Measurements from ENCODE around the gene TMUB1.

Gene TMUB1

GRCh38 chr7:151039850-151040548 is 43.3 kb downstream of the TMUB1 start:
- Histone ChIP-seq H3K9me3 (ENCODE audit: control insufficient read depth in 2 of 2, low read length in 2 of 2) (no peaks in the 10 kb centered on the region), H3K4me3 (ENCODE audit: low read length in 2 of 2) (no peak overlapping the region), H3K27ac (ENCODE audit: low read depth in 2 of 2, low read length in 2 of 2) (no peak overlapping the region), H3K4me1 (ENCODE audit: control insufficient read depth in 2 of 2, insufficient read depth in 2 of 2, low read length in 2 of 2) (no peaks in the 10 kb centered on the region), H3K36me3 (ENCODE audit: control insufficient read depth in 2 of 2, insufficient read depth in 2 of 2, low read length in 2 of 2) (peaks cover 19 to 21% of the 10 kb centered on the region in 2 donors), H3K27me3 (ENCODE audit: control insufficient read depth in 2 of 2, insufficient read depth in 2 of 2, low read length in 2 of 2) (no peaks in the 10 kb centered on the region), H3K9ac (ENCODE audit: low read depth in 1 of 2, low read length in 2 of 2) (no peak overlapping the region)

DNA sequence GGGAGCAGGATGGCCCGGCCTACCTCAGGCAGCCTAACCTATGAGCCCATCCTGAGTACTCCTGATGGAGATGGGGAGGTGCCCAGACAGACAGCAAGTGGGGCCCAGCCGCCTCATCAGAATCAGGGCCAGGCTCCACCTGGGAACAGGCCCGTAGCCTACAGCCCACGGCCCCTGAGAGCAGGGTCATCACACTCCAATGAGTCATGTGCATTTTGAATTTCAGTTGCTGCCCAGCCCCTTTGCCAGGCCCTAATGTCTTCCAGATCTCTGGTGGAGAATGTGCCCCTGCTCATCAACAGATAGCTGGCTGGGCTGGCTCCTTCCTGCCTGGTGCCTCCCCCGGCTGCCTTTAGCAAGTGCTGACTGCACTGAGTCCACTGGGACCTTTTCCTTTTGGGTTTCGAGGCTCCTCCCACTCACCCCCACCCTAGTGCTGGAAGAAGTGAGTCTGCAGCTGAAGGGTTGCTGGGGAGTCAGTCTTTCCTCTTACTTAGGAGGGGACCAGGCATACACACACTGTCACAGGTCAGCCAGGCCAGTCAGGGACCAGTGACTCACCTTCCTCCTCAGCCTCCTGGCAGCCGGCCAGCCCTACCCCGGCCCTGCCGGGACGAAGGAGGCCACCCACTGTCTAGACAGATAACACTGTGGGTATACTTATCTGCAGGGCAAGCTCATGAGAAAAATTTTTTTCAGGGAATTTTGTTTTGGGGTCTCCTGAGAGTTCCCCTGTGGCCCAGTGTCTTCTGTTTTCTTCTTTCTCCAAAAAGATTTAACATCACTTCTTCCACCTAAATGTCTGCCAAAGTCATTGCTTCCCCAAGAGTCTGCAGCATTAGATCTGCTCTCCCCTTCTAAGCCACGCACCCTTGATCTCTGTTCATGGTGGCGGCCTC is 44.1 kb downstream of the TMUB1 start:
- H3K27ac ChIP-seq (ENCODE audit: low read depth in 2 of 2, low read length in 2 of 2) = no peak overlapping the region
- H3K9me3 ChIP-seq (ENCODE audit: control insufficient read depth in 2 of 2, low read length in 2 of 2) = no peaks in the 10 kb centered on the region
- no peaks in the 10 kb centered on the region for H3K27me3 ChIP-seq (ENCODE audit: control insufficient read depth in 2 of 2, insufficient read depth in 2 of 2, low read length in 2 of 2)
- no peak overlapping the region for H3K9ac ChIP-seq (ENCODE audit: low read depth in 1 of 2, low read length in 2 of 2)
- peaks cover 24 to 29% of the 10 kb centered on the region in 2 donors for H3K36me3 ChIP-seq (ENCODE audit: control insufficient read depth in 2 of 2, insufficient read depth in 2 of 2, low read length in 2 of 2)
- H3K4me3 ChIP-seq (ENCODE audit: low read length in 2 of 2) = no peak overlapping the region
- no peaks in the 10 kb centered on the region for H3K4me1 ChIP-seq (ENCODE audit: control insufficient read depth in 2 of 2, insufficient read depth in 2 of 2, low read length in 2 of 2)

DNA sequence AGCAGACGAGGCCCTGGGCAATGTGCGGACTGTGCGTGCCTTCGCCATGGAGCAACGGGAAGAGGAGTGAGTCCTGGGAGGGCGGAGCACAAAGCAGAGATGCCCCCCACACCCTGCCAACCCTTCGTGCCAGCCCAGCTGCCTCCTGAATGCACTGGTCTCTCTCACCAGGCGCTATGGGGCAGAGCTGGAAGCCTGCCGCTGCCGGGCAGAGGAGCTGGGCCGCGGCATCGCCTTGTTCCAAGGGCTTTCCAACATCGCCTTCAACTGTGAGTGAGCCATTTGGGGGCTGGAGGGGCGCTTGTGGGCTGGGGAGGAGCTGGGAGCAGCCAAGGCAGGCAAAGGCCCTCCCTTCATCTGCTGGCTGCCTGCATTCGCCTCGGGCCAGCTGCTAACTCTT is 47.4 kb downstream of the TMUB1 start:
- Histone ChIP-seq H3K27me3 (ENCODE audit: control insufficient read depth in 2 of 2, insufficient read depth in 2 of 2, low read length in 2 of 2) (no peaks in the 10 kb centered on the region), H3K36me3 (ENCODE audit: control insufficient read depth in 2 of 2, insufficient read depth in 2 of 2, low read length in 2 of 2) (peaks cover 29 to 31% of the 10 kb centered on the region in 2 donors), H3K9ac (ENCODE audit: low read depth in 1 of 2, low read length in 2 of 2) (no peak overlapping the region), H3K4me1 (ENCODE audit: control insufficient read depth in 2 of 2, insufficient read depth in 2 of 2, low read length in 2 of 2) (no peaks in the 10 kb centered on the region), H3K27ac (ENCODE audit: low read depth in 2 of 2, low read length in 2 of 2) (no peak overlapping the region), H3K9me3 (ENCODE audit: control insufficient read depth in 2 of 2, low read length in 2 of 2) (no peaks in the 10 kb centered on the region), H3K4me3 (ENCODE audit: low read length in 2 of 2) (no peak overlapping the region)

GRCh38 chr7:151035026-151035717 is 48.1 kb downstream of the TMUB1 start:
- Histone ChIP-seq H3K4me3 (ENCODE audit: low read length in 2 of 2) (no peak overlapping the region), H3K27me3 (ENCODE audit: control insufficient read depth in 2 of 2, insufficient read depth in 2 of 2, low read length in 2 of 2) (no peaks in the 10 kb centered on the region), H3K36me3 (ENCODE audit: control insufficient read depth in 2 of 2, insufficient read depth in 2 of 2, low read length in 2 of 2) (peaks cover 29 to 31% of the 10 kb centered on the region in 2 donors), H3K9me3 (ENCODE audit: control insufficient read depth in 2 of 2, low read length in 2 of 2) (no peaks in the 10 kb centered on the region), H3K9ac (ENCODE audit: low read depth in 1 of 2, low read length in 2 of 2) (no peak overlapping the region), H3K27ac (ENCODE audit: low read depth in 2 of 2, low read length in 2 of 2) (no peak overlapping the region), H3K4me1 (ENCODE audit: control insufficient read depth in 2 of 2, insufficient read depth in 2 of 2, low read length in 2 of 2) (no peaks in the 10 kb centered on the region)

DNA sequence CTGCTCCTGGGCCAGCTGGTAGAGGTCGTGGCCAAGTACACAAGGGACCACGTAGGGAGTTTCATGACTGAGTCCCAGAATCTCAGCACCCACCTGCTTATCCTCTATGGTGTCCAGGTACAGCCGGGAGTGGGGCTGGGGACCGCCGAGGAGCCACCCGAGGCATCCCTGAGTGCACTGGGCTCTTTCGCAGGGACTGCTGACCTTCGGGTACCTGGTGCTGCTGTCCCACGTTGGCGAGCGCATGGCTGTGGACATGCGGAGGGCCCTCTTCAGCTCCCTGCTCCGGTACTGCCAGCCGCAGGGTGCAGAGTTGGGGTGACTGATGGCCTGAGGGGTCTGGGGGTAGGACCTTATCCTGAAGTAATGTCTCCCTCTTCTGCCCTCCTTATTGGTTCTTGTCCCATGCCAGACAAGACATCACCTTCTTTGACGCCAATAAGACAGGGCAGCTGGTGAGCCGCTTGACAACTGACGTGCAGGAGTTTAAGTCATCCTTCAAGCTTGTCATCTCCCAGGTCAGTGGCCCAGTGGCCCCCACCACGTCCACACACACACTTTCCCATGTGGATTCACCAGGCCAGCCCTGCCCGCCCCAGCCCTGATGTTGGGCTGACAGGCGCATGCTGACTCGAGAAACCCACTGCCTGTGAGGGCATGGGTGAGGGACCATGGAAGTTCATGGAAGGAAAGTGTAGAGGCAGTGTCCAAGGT is 48.8 kb downstream of the TMUB1 start:
- no peaks in the 10 kb centered on the region for H3K9me3 ChIP-seq (ENCODE audit: control insufficient read depth in 2 of 2, low read length in 2 of 2)
- H3K36me3 ChIP-seq (ENCODE audit: control insufficient read depth in 2 of 2, insufficient read depth in 2 of 2, low read length in 2 of 2) = peaks cover 29 to 31% of the 10 kb centered on the region in 2 donors
- no peaks in the 10 kb centered on the region for H3K4me1 ChIP-seq (ENCODE audit: control insufficient read depth in 2 of 2, insufficient read depth in 2 of 2, low read length in 2 of 2)
- no peak overlapping the region for H3K4me3 ChIP-seq (ENCODE audit: low read length in 2 of 2)
- no peaks in the 10 kb centered on the region for H3K27me3 ChIP-seq (ENCODE audit: control insufficient read depth in 2 of 2, insufficient read depth in 2 of 2, low read length in 2 of 2)
- H3K27ac ChIP-seq (ENCODE audit: low read depth in 2 of 2, low read length in 2 of 2) = no peak overlapping the region
- no peak overlapping the region for H3K9ac ChIP-seq (ENCODE audit: low read depth in 1 of 2, low read length in 2 of 2)

GRCh38 chr7:151033864-151034249 is 49.4 kb downstream of the TMUB1 start:
- Histone ChIP-seq H3K27me3 (ENCODE audit: control insufficient read depth in 2 of 2, insufficient read depth in 2 of 2, low read length in 2 of 2) (no peaks in the 10 kb centered on the region), H3K27ac (ENCODE audit: low read depth in 2 of 2, low read length in 2 of 2) (no peak overlapping the region), H3K36me3 (ENCODE audit: control insufficient read depth in 2 of 2, insufficient read depth in 2 of 2, low read length in 2 of 2) (peaks cover 29 to 31% of the 10 kb centered on the region in 2 donors), H3K4me3 (ENCODE audit: low read length in 2 of 2) (no peak overlapping the region), H3K9me3 (ENCODE audit: control insufficient read depth in 2 of 2, low read length in 2 of 2) (no peaks in the 10 kb centered on the region), H3K9ac (ENCODE audit: low read depth in 1 of 2, low read length in 2 of 2) (no peak overlapping the region), H3K4me1 (ENCODE audit: control insufficient read depth in 2 of 2, insufficient read depth in 2 of 2, low read length in 2 of 2) (peaks cover 3 to 4% of the 10 kb centered on the region in 2 donors)

- H3K4me3 ChIP-seq (ENCODE audit: low read length in 2 of 2) = no peak overlapping the region
- no peaks in the 10 kb centered on the region for H3K27me3 ChIP-seq (ENCODE audit: control insufficient read depth in 2 of 2, insufficient read depth in 2 of 2, low read length in 2 of 2)
- no peak overlapping the region for H3K27ac ChIP-seq (ENCODE audit: low read depth in 2 of 2, low read length in 2 of 2)
- peaks cover 3 to 7% of the 10 kb centered on the region in 2 donors for H3K4me1 ChIP-seq (ENCODE audit: control insufficient read depth in 2 of 2, insufficient read depth in 2 of 2, low read length in 2 of 2)
- H3K36me3 ChIP-seq (ENCODE audit: control insufficient read depth in 2 of 2, insufficient read depth in 2 of 2, low read length in 2 of 2) = peaks cover 29 to 31% of the 10 kb centered on the region in 2 donors
- H3K9me3 ChIP-seq (ENCODE audit: control insufficient read depth in 2 of 2, low read length in 2 of 2) = no peaks in the 10 kb centered on the region
- H3K9ac ChIP-seq (ENCODE audit: low read depth in 1 of 2, low read length in 2 of 2) = no peak overlapping the region
These were observed 50.1 kb downstream of the TMUB1 start for GRCh38 chr7:151032936-151033863.

Data from mucosa of rectum (tissue), 2 donors.